ENCODE measurements around the gene BEND5.

Gene BEND5

GRCh38 chr1:48761411-48761810 is 15.3 kb downstream of the BEND5 start:
- no peak for DNase-seq

- no peak for DNase-seq
Observed at GRCh38 chr1:48760857-48761256, 15.8 kb downstream of the BEND5 start.

DNA sequence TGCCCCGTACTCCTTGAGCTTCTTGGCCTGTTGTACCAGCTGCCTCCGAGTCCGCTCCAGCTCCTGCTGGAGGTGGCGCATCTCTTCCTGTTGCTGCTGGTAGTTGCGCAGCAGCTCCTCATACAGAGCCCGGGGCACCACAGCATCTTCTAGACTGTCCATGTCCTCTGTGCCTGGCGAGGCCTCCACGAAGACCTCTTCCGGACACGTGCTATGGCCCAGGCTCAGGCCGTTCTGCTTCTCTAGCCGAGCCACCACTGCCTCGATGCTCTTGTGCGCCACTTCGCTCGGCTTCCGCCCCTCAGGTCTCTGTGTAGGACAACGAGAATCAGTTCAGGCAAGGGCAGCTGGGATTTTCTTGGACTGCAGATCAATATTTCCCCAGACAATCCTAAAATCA is 17.7 kb downstream of the BEND5 start:
- DNase-seq: no peak

- no peak for DNase-seq
Observed at GRCh38 chr1:48757363-48757762, 19.3 kb downstream of the BEND5 start.

DNA sequence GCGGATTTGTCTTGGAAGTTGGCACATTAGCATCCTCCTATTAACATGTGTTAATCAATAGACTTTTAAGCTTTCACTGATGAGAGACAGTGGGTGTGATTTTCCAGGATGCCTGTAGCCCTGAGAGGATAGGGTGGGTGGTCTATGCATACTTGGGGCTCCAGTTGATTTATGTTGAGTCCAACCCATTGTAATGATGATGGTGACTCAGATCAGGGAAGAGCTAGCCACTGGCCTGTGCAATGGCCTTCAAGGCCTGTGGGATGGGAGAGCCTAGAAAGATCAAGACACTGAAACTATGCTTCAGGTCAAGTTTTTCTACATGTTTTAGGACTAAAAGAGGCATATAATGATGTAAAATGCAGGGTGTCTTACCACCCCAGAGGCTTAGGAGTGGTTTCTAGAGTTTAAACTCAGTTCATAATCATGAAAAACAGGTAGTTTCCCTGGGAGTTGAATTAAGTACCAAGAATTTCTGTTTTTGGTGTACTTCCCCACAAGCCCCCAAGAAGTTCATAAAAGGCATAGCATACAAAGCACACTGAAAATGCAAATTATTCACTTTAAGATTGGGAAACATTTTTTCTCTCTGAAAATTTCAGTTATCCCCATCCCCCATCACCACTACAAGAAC is 19.9 kb downstream of the BEND5 start:
- DNase-seq: no peak

- DNase-seq: no peak
Observed at GRCh38 chr1:48753293-48753692, 23.4 kb downstream of the BEND5 start.

DNA sequence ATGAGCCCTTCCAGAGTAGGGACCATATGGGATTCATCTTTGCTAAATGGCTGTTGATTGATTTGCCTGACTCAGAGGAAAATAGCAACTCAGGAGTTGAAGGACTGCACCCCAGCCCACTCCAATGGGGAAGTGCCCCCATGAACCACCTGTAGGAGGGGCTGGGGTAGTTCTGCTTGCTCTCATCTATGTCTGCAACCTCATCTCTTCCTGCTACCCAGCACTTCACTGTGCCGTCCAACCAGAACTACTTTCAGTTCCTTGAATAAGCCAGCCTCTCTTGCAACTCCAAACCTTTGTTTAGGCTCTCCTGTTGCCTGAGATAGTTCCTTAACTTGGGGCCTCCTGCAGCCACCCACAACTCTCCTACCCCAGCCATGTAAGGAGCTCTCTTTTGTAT is 26.6 kb downstream of the BEND5 start:
- DNase-seq: no peak

DNA sequence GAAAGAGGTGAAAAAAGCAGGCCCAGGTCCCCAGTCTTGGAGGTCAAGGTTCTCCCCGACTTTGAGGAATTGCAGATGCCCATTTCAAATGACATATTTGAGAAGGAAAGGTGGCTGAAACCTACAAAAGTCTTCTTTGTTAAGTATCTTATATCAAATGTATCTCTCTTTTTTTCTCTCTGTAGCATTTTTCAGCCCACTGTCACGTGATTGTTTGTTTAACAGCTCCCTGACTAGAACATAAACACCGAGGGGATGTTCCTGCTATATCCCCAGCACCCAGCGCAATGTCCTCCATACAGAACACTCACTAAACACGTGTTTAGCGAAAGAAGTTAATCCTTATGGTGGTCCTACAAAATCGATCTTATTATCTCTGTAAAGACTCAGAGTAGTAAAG is 27.6 kb downstream of the BEND5 start:
- no peak for DNase-seq

DNA sequence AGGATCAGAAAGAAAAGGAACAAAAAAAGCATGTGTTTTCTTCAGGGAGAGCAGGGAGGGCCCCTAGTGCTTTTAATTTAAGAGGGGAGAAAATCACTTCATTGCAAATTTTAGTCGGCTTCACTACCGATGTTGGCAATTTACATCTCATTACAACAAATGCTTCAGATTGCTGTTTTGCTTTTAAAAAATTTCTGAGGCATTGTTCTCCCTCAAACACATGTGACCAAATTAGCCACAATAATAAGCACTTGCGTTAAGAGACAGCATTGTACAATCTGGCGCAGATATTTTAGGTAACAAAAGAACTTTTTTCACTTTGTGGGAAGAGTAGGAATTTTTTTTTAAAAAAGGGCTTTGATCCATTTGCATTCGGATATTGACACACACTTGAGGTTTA is 29.8 kb downstream of the BEND5 start:
- no peak for DNase-seq

DNA sequence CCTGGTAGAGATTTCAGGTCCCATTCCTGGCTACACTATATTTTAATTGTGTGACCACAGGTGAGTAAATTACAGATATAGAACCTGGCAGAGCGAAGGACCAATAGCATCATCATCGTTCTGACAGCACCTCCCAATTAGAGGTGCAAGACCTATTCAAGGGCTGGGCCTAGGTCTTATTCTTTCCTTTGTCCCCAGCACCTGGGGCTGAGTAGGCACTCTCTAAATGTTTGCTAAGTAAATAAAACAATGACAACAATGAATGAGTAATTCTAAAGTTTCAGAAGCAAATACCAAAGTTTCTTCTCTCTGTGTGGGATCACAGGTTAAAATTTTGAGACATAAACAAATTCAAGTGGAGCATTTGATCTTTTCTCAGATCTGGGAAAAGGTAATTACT is 32.7 kb downstream of the BEND5 start:
- DNase-seq: no peak

GRCh38 chr1:48743480-48743879 is 33.2 kb downstream of the BEND5 start:
- DNase-seq: no peak

- no peak for DNase-seq
Observed at GRCh38 chr1:48741380-48741779, 35.3 kb downstream of the BEND5 start.

- no peak for DNase-seq
Observed at GRCh38 chr1:48740621-48741020, 36.1 kb downstream of the BEND5 start.

- DNase-seq: no peak
Observed at GRCh38 chr1:48739091-48739490, 37.6 kb downstream of the BEND5 start.

DNA sequence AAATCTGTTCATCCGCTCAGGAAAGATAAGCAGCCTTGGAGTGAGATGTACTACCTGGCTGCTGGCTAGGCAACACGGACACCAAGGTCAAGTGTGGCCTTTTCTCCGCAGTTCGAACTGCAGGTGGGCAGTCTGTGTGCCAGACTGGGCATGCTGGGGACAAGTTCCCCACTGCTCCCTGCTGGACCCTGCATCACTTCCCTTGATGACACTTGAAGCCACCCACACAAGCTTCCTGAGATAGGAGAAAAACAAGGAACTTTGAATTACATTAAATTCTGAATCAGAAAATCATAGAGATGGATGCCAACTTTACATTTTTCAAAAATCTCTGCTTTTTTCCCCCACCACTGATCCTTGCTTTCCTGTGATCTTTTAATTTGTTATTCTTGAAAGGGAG is 38.3 kb downstream of the BEND5 start:
- no peak for DNase-seq

- no peak for DNase-seq
Observed at GRCh38 chr1:48735796-48736195, 40.9 kb downstream of the BEND5 start.

DNA sequence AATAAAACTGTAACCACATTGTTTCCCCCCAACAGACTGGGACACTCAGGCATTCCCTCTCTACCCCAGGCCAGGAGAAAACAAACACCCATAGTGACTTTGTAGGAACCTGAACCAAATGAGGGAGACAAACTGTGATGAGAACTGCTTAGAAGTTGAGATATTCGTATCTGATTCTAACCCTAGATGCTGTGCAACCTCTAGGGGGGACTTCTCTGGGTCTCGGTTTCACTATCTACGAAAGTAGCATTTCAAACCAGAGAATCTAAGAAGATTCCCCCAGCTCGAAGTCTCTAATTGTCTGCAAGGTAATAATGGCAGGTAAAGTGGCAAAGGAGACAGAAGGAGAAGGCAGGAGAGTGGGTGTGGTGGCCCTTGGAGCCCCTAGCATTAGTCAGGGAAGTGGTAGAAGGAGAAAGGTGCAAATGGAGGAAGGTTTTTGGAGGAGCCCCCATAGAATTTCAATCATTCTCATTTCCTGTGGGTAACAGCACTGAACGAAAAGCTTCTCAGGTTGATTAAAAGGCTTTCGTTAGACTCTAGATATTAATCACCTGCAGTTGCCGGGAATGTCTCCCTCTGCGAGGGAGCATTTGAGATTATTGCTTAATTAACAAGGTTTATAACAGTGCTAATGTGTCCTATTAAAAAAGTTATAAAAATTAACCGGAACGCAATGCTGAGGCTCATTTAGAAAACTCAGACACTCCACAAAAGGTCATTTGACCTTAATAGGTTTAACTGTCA is 46.4 kb downstream of the BEND5 start:
- no peak for DNase-seq

DNA sequence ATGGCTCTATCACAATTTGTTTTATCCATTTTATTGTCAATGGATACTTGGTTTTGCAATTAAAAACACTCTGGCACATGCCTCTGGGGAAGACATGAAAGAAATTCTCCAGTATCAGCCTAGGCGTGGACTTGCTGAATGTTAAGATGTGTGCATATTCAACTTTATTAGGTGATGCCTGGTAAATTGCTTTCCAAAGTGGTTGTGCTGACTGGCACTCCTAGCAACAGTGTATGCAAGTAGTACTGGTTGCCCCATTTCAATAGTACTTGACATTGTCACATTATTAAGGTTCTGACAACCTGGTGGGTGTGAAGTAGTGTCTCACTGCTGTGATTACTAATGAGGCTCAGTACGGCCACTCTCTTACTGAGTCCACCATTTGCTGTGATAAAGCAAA is 48.1 kb downstream of the BEND5 start:
- DNase-seq: no peak

- no peak for DNase-seq
Observed at GRCh38 chr1:48726557-48727215, 50.0 kb downstream of the BEND5 start.

DNA sequence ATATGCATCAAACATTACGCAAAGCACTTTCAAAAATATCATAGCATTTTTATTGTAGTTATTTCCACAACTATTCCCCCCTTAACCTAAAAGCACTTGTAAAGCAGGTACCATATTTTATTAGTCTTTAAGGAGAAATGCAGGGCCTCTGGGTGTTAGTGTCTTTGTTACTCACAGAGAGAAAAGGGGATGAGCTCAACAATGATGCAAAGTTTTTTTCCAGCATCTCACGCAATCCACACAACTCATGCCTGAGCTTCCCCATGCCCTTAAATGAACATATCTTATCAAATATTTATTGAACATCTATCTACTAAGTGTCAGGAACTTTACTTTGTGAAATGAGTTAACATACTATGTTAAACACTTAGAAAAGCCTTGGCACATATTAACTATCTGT is 50.6 kb downstream of the BEND5 start:
- DNase-seq: no peak

DNA sequence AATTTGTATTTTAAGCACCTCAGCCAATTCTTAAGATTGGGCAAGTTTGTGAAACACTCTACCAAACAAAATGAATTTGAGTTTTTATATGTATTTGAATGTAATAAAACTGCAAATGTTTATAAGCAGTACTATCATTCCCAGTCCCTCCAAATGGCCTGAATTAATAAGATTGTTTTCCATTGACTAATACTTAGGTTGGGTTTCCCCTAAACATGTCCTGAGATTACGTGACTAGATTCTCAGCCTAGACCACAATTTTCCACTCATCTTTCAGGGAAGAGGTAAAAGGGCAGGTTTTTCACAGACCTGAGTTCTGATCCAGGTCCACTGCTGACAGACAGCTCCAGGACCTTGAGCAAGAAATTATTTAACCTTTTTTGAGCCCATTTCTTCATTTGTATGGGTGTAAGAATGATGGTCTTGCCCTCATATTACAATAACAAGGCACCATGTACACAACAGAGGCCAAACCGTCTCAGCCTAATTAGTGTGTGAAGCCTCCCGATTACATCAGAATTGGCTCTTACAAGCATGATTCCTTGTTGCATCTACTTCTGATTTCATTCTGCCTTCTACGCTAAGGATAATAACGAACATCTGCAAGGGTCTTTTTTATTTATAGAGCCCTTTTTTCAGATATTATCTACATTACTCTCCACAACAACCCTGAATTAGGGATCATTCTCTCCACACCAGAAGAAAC is 51.2 kb downstream of the BEND5 start:
- no peak for DNase-seq

DNA sequence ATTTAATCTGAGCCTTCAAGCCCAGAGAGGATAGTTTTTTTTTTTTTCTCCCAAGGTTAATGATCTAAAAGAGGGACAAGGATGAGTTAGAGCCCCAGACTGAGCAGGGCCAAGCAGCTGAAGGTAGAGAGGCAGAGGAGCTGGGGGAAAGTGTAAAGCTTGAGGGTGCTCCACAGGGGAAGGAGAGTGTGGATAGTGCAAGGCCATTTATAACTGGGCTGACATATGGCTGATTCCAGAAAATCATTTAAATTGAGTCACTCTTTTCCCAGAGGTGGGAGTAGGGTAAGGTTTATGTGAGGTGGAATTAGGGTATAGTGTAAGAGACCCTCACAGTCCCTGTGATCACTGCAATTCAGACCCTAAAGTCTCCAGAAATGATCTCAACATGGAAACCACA is 55.8 kb downstream of the BEND5 start:
- no peak for DNase-seq

- DNase-seq: no peak
Observed at GRCh38 chr1:48718705-48719104, 58.0 kb downstream of the BEND5 start.

DNA sequence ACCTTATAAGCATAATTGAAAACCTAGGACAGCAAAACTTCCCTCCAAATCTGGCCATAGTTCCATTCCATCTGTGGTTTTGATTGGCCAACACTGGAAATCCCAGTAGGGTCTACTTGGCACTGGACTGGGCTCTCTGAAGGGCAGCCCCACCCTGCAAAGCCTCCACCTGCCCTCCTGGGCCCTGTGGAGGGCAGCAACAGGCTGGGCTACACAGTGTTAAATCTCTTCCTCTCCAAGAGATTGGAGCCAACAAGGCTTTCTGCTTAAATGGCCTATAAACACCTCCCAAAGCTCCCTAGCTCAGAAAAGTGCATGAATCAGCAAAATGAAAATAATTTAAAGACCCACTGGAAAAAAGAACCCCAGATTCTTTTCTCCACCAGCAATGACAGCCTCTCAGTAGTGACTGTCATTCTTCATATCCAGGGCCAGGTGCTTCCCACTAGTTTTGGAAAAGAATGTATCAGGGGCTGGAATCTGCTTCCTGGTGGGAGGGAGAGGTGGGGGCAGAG is 58.5 kb downstream of the BEND5 start:
- no peak for DNase-seq

Measured in activated gamma-delta T cell treated with Interleukin-2 at 50 U/mL for 16 hours (primary cell).